Endothelial cell of umbilical vein (primary cell): Measurements from ENCODE around the gene STAG1. TPM values are rescaled to one million over a fixed set of nuclear protein-coding genes. Genes with fewer than 3 reads are reported as not detected.

ENCODE experiments used
- BruUV-seq: library from RNA; stranded (reverse); fragments of 400-500 nt; replicated peaks from 2 replicates; lab custom pipeline; 2021; lab: Mats Ljungman, UMichigan
- CTCF ChIA-PET: fragments of 300-600, 350-600 bp; sonication (Branson Sonifier 250); formaldehyde crosslinking; loops from one replicate; lab custom pipeline; 2021; ENCODE audit warnings: antibody characterized with exemption, inconsistent platforms; lab: Charles Lee
- POLR2A ChIA-PET: fragments of 300-600, 350-600 bp; sonication (Branson Sonifier 250); formaldehyde crosslinking; loops from one replicate; lab custom pipeline; 2021; ENCODE audit warnings: antibody characterized with exemption, inconsistent platforms; lab: Charles Lee
- DNase-seq: peaks from one replicate; pipeline ENCODE4 v3.0.0-alpha.2; 2011; ENCODE audit warnings: low read depth, low spot score
- FAIRE-seq: peaks from 2 replicates; lab custom pipeline; 2011; peaks lifted over from hg19 to GRCh38; lab: Jason Lieb, UNC
- H2AFZ ChIP-seq: 2 replicates; pipeline ENCODE4 v1.6.0; 2012; ENCODE audit warnings: low read depth, low read length, control low read depth, inconsistent platforms
- H3K27ac ChIP-seq: 2 replicates; pipeline ENCODE4 v1.5.1; 2011; ENCODE audit warnings: low read depth, mild to moderate bottlenecking, control low read depth, low read length, moderate library complexity; ENCODE audit not compliant: insufficient read depth
- H3K27me3 ChIP-seq, 2 experiments: 2 replicates each; pipeline versions ENCODE4 v1.6.0 to v1.6.1; 2011; ENCODE audit warnings: low read length in 2 of 2, mixed read lengths in 1 of 2; ENCODE audit not compliant: control insufficient read depth in 2 of 2, insufficient read depth in 2 of 2
- H3K36me3 ChIP-seq, 2 experiments: 2 replicates in 1 of 2; 3 replicates in 1 of 2; pipeline ENCODE4 v1.5.1; 2011; ENCODE audit warnings: low read length in 2 of 2, mild to moderate bottlenecking in 1 of 2, moderate library complexity in 1 of 2; ENCODE audit not compliant: control insufficient read depth in 2 of 2, insufficient read depth in 2 of 2; ENCODE audit errors: extremely low read depth in 1 of 2
- H3K4me1 ChIP-seq: 3 replicates; pipeline ENCODE4 v1.5.1; 2011; ENCODE audit warnings: mild to moderate bottlenecking, low read length; ENCODE audit not compliant: control insufficient read depth, insufficient read depth; ENCODE audit errors: extremely low read depth
- H3K4me2 ChIP-seq: 2 replicates; pipeline ENCODE4 v1.6.1; 2011; ENCODE audit warnings: low read length, control low read depth, mixed read lengths; ENCODE audit not compliant: insufficient read depth
- H3K4me3 ChIP-seq, 3 experiments: fragments of 200-600 bp in 1 of 3; sonication (generic), shearing (Covaris generic) in 1 of 3; replicated peaks in 1 of 3; 2 replicates each; pipeline ENCODE4 v1.5.1; 2011 to 2016; ENCODE audit warnings: control low read depth in 3 of 3, low read length in 3 of 3, mild to moderate bottlenecking in 2 of 3, inconsistent platforms in 1 of 3, low read depth in 1 of 3, moderate library complexity in 1 of 3; ENCODE audit not compliant: insufficient read depth in 1 of 3
- H3K79me2 ChIP-seq: 2 replicates; pipeline ENCODE4 v1.6.0; 2012; ENCODE audit warnings: low read length, inconsistent platforms; ENCODE audit not compliant: control insufficient read depth, insufficient read depth
- H3K9ac ChIP-seq: replicated peaks from 2 replicates; pipeline ENCODE3; 2011; ENCODE audit warnings: low read length, control low read depth; ENCODE audit not compliant: insufficient read depth; ENCODE audit errors: extremely low read depth
- H3K9me1 ChIP-seq: replicated peaks from 3 replicates; pipeline ENCODE4 v1.6.0; 2011; ENCODE audit warnings: mild to moderate bottlenecking, low read length; ENCODE audit not compliant: control insufficient read depth, insufficient read depth; ENCODE audit errors: extremely low read depth
- H3K9me3 ChIP-seq: replicated peaks from 2 replicates; pipeline ENCODE4 v1.5.1; 2012; ENCODE audit warnings: low read length, inconsistent platforms; ENCODE audit not compliant: control insufficient read depth, insufficient read depth
- H4K20me1 ChIP-seq: replicated peaks from 2 replicates; pipeline ENCODE3; 2011; ENCODE audit warnings: mild to moderate bottlenecking, low read length; ENCODE audit not compliant: control insufficient read depth, insufficient read depth; ENCODE audit errors: extremely low read depth
- CTCF ChIP-seq, 2 donors: IDR thresholded peaks; 1 replicate in 1 of 2; 2 replicates in 1 of 2; pipeline ENCODE4 v1.5.1; 2011; ENCODE audit warnings: low read length in 2 of 2, mild to moderate bottlenecking in 2 of 2, moderate library complexity in 2 of 2, control low read depth in 1 of 2, inconsistent platforms in 1 of 2, low read depth in 1 of 2; ENCODE audit not compliant: insufficient read depth in 1 of 2; ENCODE audit errors: extremely low read depth in 1 of 2
- EZH2 ChIP-seq: IDR thresholded peaks from 2 replicates; pipeline ENCODE4 v1.6.1; 2012; ENCODE audit warnings: borderline replicate concordance, low read depth, mild to moderate bottlenecking, moderate library complexity, low read length, inconsistent platforms; ENCODE audit not compliant: severe bottlenecking
- FOS ChIP-seq: IDR thresholded peaks from 2 replicates; pipeline ENCODE4 v1.6.1; 2011; ENCODE audit warnings: mild to moderate bottlenecking, low read length, moderate library complexity, borderline replicate concordance; ENCODE audit not compliant: insufficient read depth
- GATA2 ChIP-seq: IDR thresholded peaks from 2 replicates; pipeline ENCODE4 v1.7.0; 2011; ENCODE audit warnings: low read depth, mild to moderate bottlenecking, moderate library complexity, mixed read lengths, low read length; ENCODE audit not compliant: insufficient read length, insufficient read depth
- JUN ChIP-seq: IDR thresholded peaks from 2 replicates; pipeline ENCODE4 v1.6.1; 2011; ENCODE audit warnings: borderline replicate concordance, low read depth; ENCODE audit not compliant: insufficient read length, insufficient read depth
- MAX ChIP-seq: IDR thresholded peaks from 2 replicates; pipeline ENCODE4 v1.6.1; 2011; ENCODE audit not compliant: insufficient read depth, insufficient read length
- MYC ChIP-seq: IDR thresholded peaks from one replicate; pipeline ENCODE4 v1.6.1; 2011; ENCODE audit warnings: mild to moderate bottlenecking, low read depth, low read length
- POLR2A ChIP-seq: IDR thresholded peaks from 2 replicates; pipeline ENCODE4 v1.6.1; 2012; ENCODE audit warnings: low read depth, mild to moderate bottlenecking, control low read depth, low read length
- POLR2AphosphoS5 ChIP-seq: IDR thresholded peaks from 2 replicates; pipeline ENCODE4 v1.6.1; 2012; ENCODE audit warnings: low read depth, mild to moderate bottlenecking, control low read depth, low read length, moderate library complexity; ENCODE audit not compliant: insufficient read depth
- dilution Hi-C: fragments of 300-500 bp; cut with MboI; formaldehyde crosslinking; loops from one replicate; pipeline ENCODE4 v1.15.0; 2019; ENCODE audit warnings: low sequenced_read_pairs; ENCODE audit not compliant: extremely low pct_ligation_motif_present
- intact Hi-C: fragments of 100-400 bp; cut with micrococcal nuclease; formaldehyde crosslinking; loops from one replicate; pipeline ENCODE4 v1.10.0; 2022
- polyA plus RNA-seq, 4 experiments: library from polyadenylated mRNA; depleted of rRNA in 3 of 4; stranded (reverse) in 3 of 4; unstranded in 1 of 4; fragments of >200 nt; gene quantifications; 2 replicates each; pipeline versions ENCODE4 v1.2.1 to v1.2.3, GENCODE V29; 2011 to 2012; ENCODE audit warnings: missing spikeins in 1 of 4
- total RNA-seq: library from RNA; stranded (reverse); gene quantifications from 2 replicates; pipeline ENCODE4 v1.2.3, GENCODE V29; 2021

The STAG1 gene
- total and polyA plus RNA-seq, 2 donors (not counting 3 experiments of a cell fraction or from before 2014, with no cell fraction given) = 7.4 to 42.1 TPM

GRCh38 chr3:136412307-136412706 lies 339.9 kb downstream of the STAG1 start:
- BruUV-seq = no TSS peak
- no peak overlapping the region for H3K27ac ChIP-seq
- H3K4me3 ChIP-seq = no peak overlapping the region
- no peaks in the 10 kb centered on the region for H3K9me1 ChIP-seq
- FAIRE-seq (no peak), DNase-seq (no peak)
- H3K79me2 ChIP-seq = no peaks in the 10 kb centered on the region
- no peaks in the 10 kb centered on the region for H3K9me3 ChIP-seq
- dilution Hi-C loops (no loop called here), intact Hi-C loops (no loop called here)
- H4K20me1 ChIP-seq = no peaks in the 10 kb centered on the region
- ChIA-PET POLR2A (no interaction called here), CTCF (interaction anchor here (1.3 kb wide), 1 partner anchor 11 kb away, joined by 3 read pairs; no protein-coding TSS in a partner anchor)
- H3K36me3 ChIP-seq = no peaks in the 10 kb centered on the region
- TF ChIP-seq GATA2 (no peak), JUN (no peak), FOS (no peak), POLR2A (no peak), MYC (no peak), EZH2 (no peak), POLR2AphosphoS5 (no peak), MAX (no peak), CTCF (IDR thresholded peaks at IDR 0.05; ENCODE audit: extremely low read depth in 1 of 2, insufficient read depth in 1 of 2, low read depth in 1 of 2, low read length in 2 of 2) (no peak)
- H2AFZ ChIP-seq = no peak overlapping the region
- no peaks in the 10 kb centered on the region for H3K4me1 ChIP-seq
- H3K27me3 ChIP-seq = no peaks in the 10 kb centered on the region
- H3K4me2 ChIP-seq = no peak overlapping the region
- no peak overlapping the region for H3K9ac ChIP-seq
